ENCODE data around the gene CDC37L1. TPM values are rescaled to one million over a fixed set of nuclear protein-coding genes. Genes with fewer than 3 reads are reported as not detected.

The CDC37L1 gene
- total RNA-seq (10 to 100 TPM; 13.4 to 28.0 (median 22.9) TPM), polyA plus RNA-seq (10 to 100 TPM; 21.2 to 21.9 TPM), total RNA-seq (29.3 reads per million, percentile 59 among the genes with 10 or more reads in this experiment)

- intact Hi-C loops (cut with micrococcal nuclease), result loop anchor here (1.0 to 5.0 kb wide), 25 partner anchors 10 to 1835 kb away; partner anchors contain the start of genes AK3 (in 2 of the 2), JAK2 (in 2 of the 2), PLPP6 (in 2 of the 2) and PUM3 (in 2 of the 2)
- ATAC-seq, result peak; percentile 98
- H3K36me3 ChIP-seq (ENCODE audit: control insufficient read depth in 2 of 3, insufficient read depth in 3 of 3, low read length in 3 of 3), result no peaks in the 10 kb centered on the region
- Mint-ChIP-seq H3K9me3 (peaks cover 0 to 2% (median 0%) of the 10 kb centered on the region in 11 donors), H3K4me1 (peaks cover 9 to 19% (median 17%) of the 10 kb centered on the region in 7 donors), H3K27ac (no peak within 1 kb of the TSS), H3K4me3 (no peak within 1 kb of the TSS), H3K36me3 (peaks cover 0 to 14% (median 6%) of the 10 kb centered on the region in 5 donors), H3K27me3 (no peaks in the 10 kb centered on the region)
- no peaks in the 10 kb centered on the region for H3K9me3 ChIP-seq (ENCODE audit: control insufficient read depth in 2 of 3, low read length in 3 of 3)
- no peaks in the 10 kb centered on the region for H3K27me3 ChIP-seq (ENCODE audit: control insufficient read depth in 2 of 2, insufficient read depth in 2 of 2, low read length in 2 of 2)
- peaks cover 15 to 19% of the 10 kb centered on the region in 2 donors for H3K4me1 ChIP-seq (ENCODE audit: control insufficient read depth in 2 of 2, insufficient read depth in 2 of 2, low read length in 2 of 2)
- DNase-seq, result peak; percentile 98 to 100 (median 99)
- CTCF ChIA-PET, result interaction anchor here (0.6 to 1.0 kb wide), 5 partner anchors 14 to 1164 kb away, joined by 3 to 6 read pairs (median 4); partner anchors contain the start of gene SPATA6L
- peak within 1 kb of the TSS; percentile 95 for H3K27ac ChIP-seq (ENCODE audit: low read depth, low read length)
- peak within 1 kb of the TSS; percentile 72 for H3K4me3 ChIP-seq (ENCODE audit: low read length)
- POLR2A ChIA-PET, result interaction anchor here (0.6 to 1.6 kb wide), 25 partner anchors 9 to 1836 kb away, joined by 3 to 69 read pairs (median 4); partner anchors contain the start of genes AK3, PLPP6, PUM3 and RFX3
These were observed at the start of gene CDC37L1 for GRCh38 chr9:4679268-4680172. CDC37L1 (plus strand) TSS chr9:4679569; CDS start chr9:4679768, 199 bp downstream.

- H3K4me3 Mint-ChIP-seq, result no peak overlapping the region
- ATAC-seq (no peak), DNase-seq (peak in 1 of 9 donors; percentile 14)
- Histone ChIP-seq H3K27me3 (ENCODE audit: control insufficient read depth in 2 of 2, insufficient read depth in 2 of 2, low read length in 2 of 2) (no peaks in the 10 kb centered on the region), H3K27ac (ENCODE audit: low read depth, low read length) (no peak overlapping the region), H3K9me3 (ENCODE audit: control insufficient read depth in 2 of 3, low read length in 3 of 3) (no peaks in the 10 kb centered on the region), H3K36me3 (ENCODE audit: control insufficient read depth in 2 of 3, insufficient read depth in 3 of 3, low read length in 3 of 3) (no peaks in the 10 kb centered on the region), H3K4me1 (ENCODE audit: control insufficient read depth in 2 of 2, insufficient read depth in 2 of 2, low read length in 2 of 2) (no peaks in the 10 kb centered on the region), H3K4me3 (ENCODE audit: low read length) (no peak overlapping the region)
- H3K27ac Mint-ChIP-seq, result no peak overlapping the region
- POLR2A ChIA-PET, result no interaction called here
- peaks cover 0 to 15% (median 0%) of the 10 kb centered on the region in 5 donors for H3K36me3 Mint-ChIP-seq
- intact Hi-C loops (cut with micrococcal nuclease), result no loop called here
- CTCF ChIA-PET, result no interaction called here
- peaks cover 0 to 18% (median 6%) of the 10 kb centered on the region in 7 donors for H3K4me1 Mint-ChIP-seq
- H3K9me3 Mint-ChIP-seq, result no peaks in the 10 kb centered on the region
- H3K27me3 Mint-ChIP-seq, result peaks cover 0 to 12% (median 0%) of the 10 kb centered on the region in 5 donors
These were observed 48.5 kb upstream of the CDC37L1 start for GRCh38 chr9:4630836-4631235.

- Histone ChIP-seq H3K9me3 (ENCODE audit: control insufficient read depth in 2 of 3, low read length in 3 of 3) (no peaks in the 10 kb centered on the region), H3K36me3 (ENCODE audit: control insufficient read depth in 2 of 3, insufficient read depth in 3 of 3, low read length in 3 of 3) (no peaks in the 10 kb centered on the region), H3K27me3 (ENCODE audit: control insufficient read depth in 2 of 2, insufficient read depth in 2 of 2, low read length in 2 of 2) (no peaks in the 10 kb centered on the region), H3K4me1 (ENCODE audit: control insufficient read depth in 2 of 2, insufficient read depth in 2 of 2, low read length in 2 of 2) (no peaks in the 10 kb centered on the region), H3K4me3 (ENCODE audit: low read length) (no peak overlapping the region), H3K27ac (ENCODE audit: low read depth, low read length) (no peak overlapping the region)
- Mint-ChIP-seq H3K27me3 (no peaks in the 10 kb centered on the region), H3K4me1 (peaks cover 0 to 15% (median 10%) of the 10 kb centered on the region in 7 donors), H3K27ac (peak overlapping the region in 4 of 9 donors; percentile 11 to 53 (median 16)), H3K9me3 (no peaks in the 10 kb centered on the region), H3K4me3 (no peak overlapping the region), H3K36me3 (no peaks in the 10 kb centered on the region)
- no peak for ATAC-seq
- intact Hi-C loops (cut with micrococcal nuclease), result no loop called here
- ChIA-PET POLR2A (interaction anchor here (0.7 to 2.3 kb wide), 4 partner anchors 39 to 253 kb away, joined by 3 to 8 read pairs (median 7); partner anchors contain the start of gene CDC37L1), CTCF (interaction anchor here (0.5 to 2.3 kb wide), 13 partner anchors 24 to 1292 kb away, joined by 3 to 25 read pairs (median 3); no protein-coding TSS in a partner anchor)
- DNase-seq, result no peak
These were observed 40.4 kb upstream of the CDC37L1 start for GRCh38 chr9:4638968-4639367.

- H3K27ac ChIP-seq (ENCODE audit: low read depth, low read length), result no peak overlapping the region
- no peaks in the 10 kb centered on the region for H3K36me3 Mint-ChIP-seq
- no peaks in the 10 kb centered on the region for H3K27me3 Mint-ChIP-seq
- no peak overlapping the region for H3K4me3 ChIP-seq (ENCODE audit: low read length)
- H3K27ac Mint-ChIP-seq, result peak overlapping the region in 3 of 9 donors; percentile 11 to 37 (median 11)
- intact Hi-C loops (cut with micrococcal nuclease), result no loop called here
- H3K9me3 Mint-ChIP-seq, result no peaks in the 10 kb centered on the region
- no peak overlapping the region for H3K4me3 Mint-ChIP-seq
- no peaks in the 10 kb centered on the region for H3K9me3 ChIP-seq (ENCODE audit: control insufficient read depth in 2 of 3, low read length in 3 of 3)
- ChIA-PET CTCF (interaction anchor here (0.5 to 2.3 kb wide), 16 partner anchors 13 to 1291 kb away, joined by 3 to 25 read pairs (median 4); partner anchors contain the start of gene SPATA6L), POLR2A (interaction anchor here (0.7 to 2.3 kb wide), 6 partner anchors 39 to 253 kb away, joined by 3 to 8 read pairs (median 6); partner anchors contain the start of gene CDC37L1)
- H3K4me1 Mint-ChIP-seq, result peaks cover 0 to 16% (median 10%) of the 10 kb centered on the region in 7 donors
- H3K36me3 ChIP-seq (ENCODE audit: control insufficient read depth in 2 of 3, insufficient read depth in 3 of 3, low read length in 3 of 3), result no peaks in the 10 kb centered on the region
- ATAC-seq (no peak), DNase-seq (no peak)
- peaks cover 0 to under 1% of the 10 kb centered on the region in 2 donors for H3K4me1 ChIP-seq (ENCODE audit: control insufficient read depth in 2 of 2, insufficient read depth in 2 of 2, low read length in 2 of 2)
- H3K27me3 ChIP-seq (ENCODE audit: control insufficient read depth in 2 of 2, insufficient read depth in 2 of 2, low read length in 2 of 2), result no peaks in the 10 kb centered on the region
These were observed 39.9 kb upstream of the CDC37L1 start for GRCh38 chr9:4639420-4639819.

GRCh38 chr9:4640027-4640426 lies 39.3 kb upstream of the CDC37L1 start:
- ChIA-PET POLR2A (interaction anchor here (0.6 to 2.3 kb wide), 6 partner anchors 40 to 1092 kb away, joined by 3 to 8 read pairs (median 6); partner anchors contain the start of gene CDC37L1), CTCF (interaction anchor here (0.6 to 2.3 kb wide), 15 partner anchors 14 to 327 kb away, joined by 3 to 25 read pairs (median 4); partner anchors contain the start of gene SPATA6L)
- Histone ChIP-seq H3K4me3 (ENCODE audit: low read length) (no peak overlapping the region), H3K36me3 (ENCODE audit: control insufficient read depth in 2 of 3, insufficient read depth in 3 of 3, low read length in 3 of 3) (no peaks in the 10 kb centered on the region), H3K9me3 (ENCODE audit: control insufficient read depth in 2 of 3, low read length in 3 of 3) (no peaks in the 10 kb centered on the region), H3K27ac (ENCODE audit: low read depth, low read length) (no peak overlapping the region), H3K4me1 (ENCODE audit: control insufficient read depth in 2 of 2, insufficient read depth in 2 of 2, low read length in 2 of 2) (peaks cover 0 to 3% of the 10 kb centered on the region in 2 donors), H3K27me3 (ENCODE audit: control insufficient read depth in 2 of 2, insufficient read depth in 2 of 2, low read length in 2 of 2) (no peaks in the 10 kb centered on the region)
- Mint-ChIP-seq H3K36me3 (no peaks in the 10 kb centered on the region), H3K4me1 (peaks cover 0 to 21% (median 15%) of the 10 kb centered on the region in 7 donors), H3K27me3 (no peaks in the 10 kb centered on the region), H3K9me3 (no peaks in the 10 kb centered on the region), H3K27ac (peak overlapping the region in 4 of 9 donors; percentile 11 to 62 (median 26)), H3K4me3 (no peak overlapping the region)
- DNase-seq (peak in 7 of 9 donors; percentile 50 to 72 (median 66)), ATAC-seq (peak; percentile 70)
- intact Hi-C loops (cut with micrococcal nuclease), result loop anchor here (1.0 to 10.0 kb wide), 9 partner anchors 36 to 1783 kb away; partner anchors contain the start of genes SLC1A1 (in 2 of the 2) and CDC37L1 (in 1 of the 2)

GRCh38 chr9:4642351-4642750 lies 37.0 kb upstream of the CDC37L1 start:
- Histone ChIP-seq H3K36me3 (ENCODE audit: control insufficient read depth in 2 of 3, insufficient read depth in 3 of 3, low read length in 3 of 3) (no peaks in the 10 kb centered on the region), H3K4me3 (ENCODE audit: low read length) (no peak overlapping the region), H3K27me3 (ENCODE audit: control insufficient read depth in 2 of 2, insufficient read depth in 2 of 2, low read length in 2 of 2) (no peaks in the 10 kb centered on the region), H3K9me3 (ENCODE audit: control insufficient read depth in 2 of 3, low read length in 3 of 3) (no peaks in the 10 kb centered on the region), H3K4me1 (ENCODE audit: control insufficient read depth in 2 of 2, insufficient read depth in 2 of 2, low read length in 2 of 2) (peaks cover 0 to 3% of the 10 kb centered on the region in 2 donors), H3K27ac (ENCODE audit: low read depth, low read length) (no peak overlapping the region)
- Mint-ChIP-seq H3K27ac (peak overlapping the region in 1 of 9 donors; percentile 67), H3K27me3 (no peaks in the 10 kb centered on the region), H3K4me1 (peaks cover 0 to 21% (median 15%) of the 10 kb centered on the region in 7 donors), H3K36me3 (no peaks in the 10 kb centered on the region), H3K4me3 (no peak overlapping the region), H3K9me3 (no peaks in the 10 kb centered on the region)
- POLR2A ChIA-PET, result no interaction called here
- CTCF ChIA-PET, result no interaction called here
- ATAC-seq, result no peak
- intact Hi-C loops (cut with micrococcal nuclease), result loop anchor here (5.0 to 10.0 kb wide), 3 partner anchors 148 to 1785 kb away; partner anchors contain the start of gene SLC1A1 (in 2 of the 2)
- no peak for DNase-seq
